ENCODE measurements around the gene BAIAP2.

The BAIAP2 gene

GRCh38 chr17:81127526-81128177 is 92.7 kb downstream of the BAIAP2 start:
- H3K9me2 ChIP-seq (replicated peaks; ENCODE audit: low read depth, low read length): no peaks in the 10 kb centered on the region
- no peaks in the 10 kb centered on the region for H3K79me2 ChIP-seq (ENCODE audit: insufficient read depth, low read length)
- no peaks in the 10 kb centered on the region for H3K9me3 ChIP-seq (ENCODE audit: insufficient read depth, low read depth, low read length)
- TF ChIP-seq CTCF (conservative IDR thresholded peaks at IDR 0.05; ENCODE audit: low read length): no peak
- no peak for TF ChIP-seq EZH2phosphoT487 (IDR thresholded peaks at IDR 0.05; ENCODE audit: borderline replicate concordance)
- no peak overlapping the region for H3K9ac ChIP-seq (ENCODE audit: low read depth, low read length, poor library complexity, severe bottlenecking)
- H2AFZ ChIP-seq (ENCODE audit: low read length): no peak overlapping the region
- H3K27me3 ChIP-seq (ENCODE audit: insufficient read depth, low read length, poor library complexity, severe bottlenecking): no peaks in the 10 kb centered on the region
- no peaks in the 10 kb centered on the region for H3K36me3 ChIP-seq (ENCODE audit: insufficient read depth, low read length)
- H3K4me2 ChIP-seq (ENCODE audit: low read depth, low read length, poor library complexity, severe bottlenecking): no peak overlapping the region
- no peaks in the 10 kb centered on the region for H3K4me1 ChIP-seq (ENCODE audit: insufficient read depth, low read length, poor library complexity, severe bottlenecking)
- no peaks in the 10 kb centered on the region for H4K20me1 ChIP-seq (ENCODE audit: insufficient read depth, low read length, poor library complexity, severe bottlenecking)
- H3F3A ChIP-seq (ENCODE audit: low read depth): no peaks in the 10 kb centered on the region
- H3K4me3 ChIP-seq (ENCODE audit: low read length, poor library complexity, severe bottlenecking): no peak overlapping the region

- H3K4me2 ChIP-seq (ENCODE audit: low read depth, low read length, poor library complexity, severe bottlenecking): no peak overlapping the region
- H3K4me3 ChIP-seq (ENCODE audit: low read length, poor library complexity, severe bottlenecking): no peak overlapping the region
These were observed 93.4 kb downstream of the BAIAP2 start for GRCh38 chr17:81128338-81128737.

GRCh38 chr17:81128774-81129173 is 93.8 kb downstream of the BAIAP2 start:
- H3K27me3 ChIP-seq (ENCODE audit: insufficient read depth, low read length, poor library complexity, severe bottlenecking): no peaks in the 10 kb centered on the region
- no peaks in the 10 kb centered on the region for H3K36me3 ChIP-seq (ENCODE audit: insufficient read depth, low read length)
- H3K4me3 ChIP-seq (ENCODE audit: low read length, poor library complexity, severe bottlenecking): no peak overlapping the region
- TF ChIP-seq CTCF (conservative IDR thresholded peaks at IDR 0.05; ENCODE audit: low read length) (no peak), EZH2phosphoT487 (IDR thresholded peaks at IDR 0.05; ENCODE audit: borderline replicate concordance) (no peak)
- no peaks in the 10 kb centered on the region for H4K20me1 ChIP-seq (ENCODE audit: insufficient read depth, low read length, poor library complexity, severe bottlenecking)
- no peaks in the 10 kb centered on the region for H3F3A ChIP-seq (ENCODE audit: low read depth)
- no peaks in the 10 kb centered on the region for H3K4me1 ChIP-seq (ENCODE audit: insufficient read depth, low read length, poor library complexity, severe bottlenecking)
- H3K9me3 ChIP-seq (ENCODE audit: insufficient read depth, low read depth, low read length): no peaks in the 10 kb centered on the region
- H3K4me2 ChIP-seq (ENCODE audit: low read depth, low read length, poor library complexity, severe bottlenecking): no peak overlapping the region
- H3K9me2 ChIP-seq (replicated peaks; ENCODE audit: low read depth, low read length): no peaks in the 10 kb centered on the region
- no peak overlapping the region for H2AFZ ChIP-seq (ENCODE audit: low read length)
- no peaks in the 10 kb centered on the region for H3K79me2 ChIP-seq (ENCODE audit: insufficient read depth, low read length)
- H3K9ac ChIP-seq (ENCODE audit: low read depth, low read length, poor library complexity, severe bottlenecking): no peak overlapping the region

More at GRCh38 chr17:81128338-81128737, 93.4 kb downstream of the BAIAP2 start:
- no peaks in the 10 kb centered on the region for H3K4me1 ChIP-seq (ENCODE audit: insufficient read depth, low read length, poor library complexity, severe bottlenecking)
- H3K36me3 ChIP-seq (ENCODE audit: insufficient read depth, low read length): no peaks in the 10 kb centered on the region
- no peaks in the 10 kb centered on the region for H4K20me1 ChIP-seq (ENCODE audit: insufficient read depth, low read length, poor library complexity, severe bottlenecking)
- no peaks in the 10 kb centered on the region for H3K27me3 ChIP-seq (ENCODE audit: insufficient read depth, low read length, poor library complexity, severe bottlenecking)
- no peak for TF ChIP-seq CTCF (conservative IDR thresholded peaks at IDR 0.05; ENCODE audit: low read length)
- no peak for TF ChIP-seq EZH2phosphoT487 (IDR thresholded peaks at IDR 0.05; ENCODE audit: borderline replicate concordance)
- H2AFZ ChIP-seq (ENCODE audit: low read length): no peak overlapping the region
- H3K9ac ChIP-seq (ENCODE audit: low read depth, low read length, poor library complexity, severe bottlenecking): no peak overlapping the region
- H3F3A ChIP-seq (ENCODE audit: low read depth): no peaks in the 10 kb centered on the region
- no peaks in the 10 kb centered on the region for H3K79me2 ChIP-seq (ENCODE audit: insufficient read depth, low read length)
- H3K9me3 ChIP-seq (ENCODE audit: insufficient read depth, low read depth, low read length): no peaks in the 10 kb centered on the region
- no peaks in the 10 kb centered on the region for H3K9me2 ChIP-seq (replicated peaks; ENCODE audit: low read depth, low read length)

All from Loucy (cell line).